ENCODE measurements around the gene PPIP5K2. TPM values are rescaled to one million over a fixed set of nuclear protein-coding genes. Genes with fewer than 3 reads are reported as not detected.

Gene PPIP5K2
- total and polyA plus RNA-seq, 2 of the 8 experiments (the other 6 are each of a cell fraction or from before 2014, with no cell fraction given) = 14.8 to 46.6 TPM

DNA sequence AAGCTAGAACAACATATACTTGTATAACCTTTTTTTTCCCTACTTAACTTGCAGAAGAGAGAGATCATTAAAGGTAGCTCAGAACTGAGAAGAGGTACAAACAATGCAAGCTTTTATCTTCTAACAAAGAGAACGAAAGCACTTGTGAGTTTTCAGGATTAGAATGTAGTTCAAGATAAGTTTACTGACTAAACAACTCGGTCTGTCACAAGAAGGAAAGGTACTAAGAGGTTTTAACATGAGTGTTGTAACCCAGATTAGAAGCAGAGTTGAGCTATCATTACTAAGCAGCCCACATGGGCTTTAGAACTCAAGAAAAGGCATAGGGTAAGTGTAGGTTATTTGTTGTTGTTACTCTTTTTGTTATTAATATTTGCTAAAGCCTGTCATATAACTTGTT is 25.4 kb upstream of the PPIP5K2 start:
- H2BK20ac ChIP-seq (ENCODE audit: low read length) = no peak overlapping the region
- no peaks in the 10 kb centered on the region for H3K4me1 ChIP-seq (replicated peaks in 1 of 4; ENCODE audit: control insufficient read depth in 3 of 4, insufficient read depth in 4 of 4, low read length in 3 of 4)
- H2BK15ac ChIP-seq (ENCODE audit: low read length) = no peak overlapping the region
- H3K79me2 ChIP-seq (ENCODE audit: control insufficient read depth in 1 of 2, insufficient read depth in 2 of 2, low read length in 2 of 2) = no peaks in the 10 kb centered on the region
- H4K8ac ChIP-seq (ENCODE audit: extremely low read depth, insufficient read depth, low read length) = no peak overlapping the region
- no peak overlapping the region for H3K27ac ChIP-seq (ENCODE audit: low read depth, low read length)
- H3K4me3 ChIP-seq (ENCODE audit: extremely low read depth in 1 of 4, insufficient read depth in 2 of 4, low read depth in 3 of 4, low read length in 4 of 4) = no peak overlapping the region
- no peak overlapping the region for H2BK5ac ChIP-seq (ENCODE audit: low read depth, low read length)
- 80% methylated on average over 2 of the region's 2 CpGs; no CpG with 5 or more reads in 1 of the 2 experiments for WGBS, 2 experiments (ENCODE audit: extremely low coverage in 1 of 2, insufficient coverage in 1 of 2, insufficient read length in 1 of 2, insufficient replicate concordance in 2 of 2, low coverage in 1 of 2, low lambda C conversion rate in 2 of 2, missing lambda C conversion rate in 1 of 2)
- no peak overlapping the region for H3K23ac ChIP-seq (ENCODE audit: insufficient read length)
- H3K56ac ChIP-seq (replicated peaks; ENCODE audit: insufficient read length, low read depth, low read length) = no peak overlapping the region
- H3K4me2 ChIP-seq (ENCODE audit: insufficient read depth in 1 of 2, low read depth in 2 of 2, low read length in 2 of 2) = no peak overlapping the region
- H4K5ac ChIP-seq (ENCODE audit: insufficient read length, low read depth, low read length) = no peak overlapping the region
- H3K9ac ChIP-seq (replicated peaks in 1 of 4; ENCODE audit: extremely low read depth in 1 of 4, low read depth in 3 of 4, low read length in 3 of 4) = no peak overlapping the region
- no peak overlapping the region for H4K91ac ChIP-seq (replicated peaks; ENCODE audit: insufficient read length, low read length)
- no peak overlapping the region for H2AK5ac ChIP-seq (ENCODE audit: low read depth, low read length)
- TF ChIP-seq MAFK (IDR thresholded peaks at IDR 0.05; ENCODE audit: low read depth, low read length) (no peak), FOSL1 (IDR thresholded peaks at IDR 0.05; ENCODE audit: insufficient read depth, low read depth, low read length) (no peak), TEAD4 (IDR thresholded peaks at IDR 0.05; ENCODE audit: low read depth, low read length) (no peak), POLR2A (IDR thresholded peaks at IDR 0.05; ENCODE audit: control extremely low read depth in 1 of 2, low read depth in 2 of 2, low read length in 2 of 2) (no peak), SIN3A (conservative IDR thresholded peaks at IDR 0.05 in 1 of 2, IDR thresholded peaks at IDR 0.05 in 1 of 2; ENCODE audit: low read depth in 1 of 2, low read length in 2 of 2) (no peak), RBBP5 (IDR thresholded peaks at IDR 0.05; ENCODE audit: borderline replicate concordance, low read depth, low read length) (no peak)
- peaks cover 0 to 3% (median 0%) of the 10 kb centered on the region in 4 experiments; a peak in 1 of 8 replicates for H3K36me3 ChIP-seq (ENCODE audit: control insufficient read depth in 2 of 4, insufficient read depth in 4 of 4, low read length in 3 of 4)
- H2BK120ac ChIP-seq (replicated peaks; ENCODE audit: low read depth, low read length) = no peak overlapping the region
- ChIA-PET CTCF (ENCODE audit: partially characterized antibody) (no interaction called here), POLR2A (ENCODE audit: partially characterized antibody) (interaction anchor here (3.0 kb wide), 1 partner anchor 25 kb away, joined by 10 read pairs; the partner anchor contains the start of genes GIN1 and PPIP5K2)
- no peak overlapping the region for H3K14ac ChIP-seq (ENCODE audit: insufficient read length)
- FAIRE-seq (no peak), DNase-seq (ENCODE audit: low read depth in 1 of 2, low spot score in 2 of 2) (no peak)
- H3K18ac ChIP-seq (ENCODE audit: extremely low read depth, low read length) = no peak overlapping the region
- no peak overlapping the region for H2BK12ac ChIP-seq (ENCODE audit: low read depth, low read length)
- no peaks in the 10 kb centered on the region for H3K79me1 ChIP-seq (ENCODE audit: low read depth, low read length)
- H2AFZ ChIP-seq (ENCODE audit: low read length) = no peak overlapping the region
- H3K9me3 ChIP-seq (ENCODE audit: insufficient read depth in 2 of 2, low read depth in 1 of 2, low read length in 1 of 2) = no peaks in the 10 kb centered on the region
- no peaks in the 10 kb centered on the region for H3K27me3 ChIP-seq (replicated peaks in 1 of 4; ENCODE audit: control insufficient read depth in 3 of 4, extremely low read depth in 1 of 4, insufficient read depth in 3 of 4, low read length in 3 of 4)
- H3K23me2 ChIP-seq (ENCODE audit: low read depth, low read length) = no peaks in the 10 kb centered on the region
- H3K4ac ChIP-seq (replicated peaks; ENCODE audit: insufficient read length, low read depth, low read length) = no peak overlapping the region
- H4K20me1 ChIP-seq (replicated peaks in 1 of 2; ENCODE audit: control insufficient read depth in 1 of 2, insufficient read depth in 2 of 2, low read length in 2 of 2) = no peaks in the 10 kb centered on the region

Measured in H1 (cell line).